A549 (cell line): ENCODE measurements around the gene OSTM1.

Experiments
- CEBPB ChIP-seq, 2 experiments: fragments of >200 bp in 1 of 2; sonication (Bioruptor Twin) in 1 of 2; formaldehyde crosslinking in 1 of 2; IDR thresholded peaks; 2 replicates each; pipeline ENCODE4 v1.6.1; 2012 to 2016
- CHD2 ChIP-seq: fragments of 150-350 bp; IDR thresholded peaks from 2 replicates; pipeline ENCODE4 v1.6.1; 2014; ENCODE audit warnings: low read length; ENCODE audit not compliant: partially characterized antibody
- KDM5A ChIP-seq: fragments of 200-600 bp; sonication (generic); IDR thresholded peaks from 2 replicates; pipeline ENCODE4 v1.6.1; 2016; ENCODE audit warnings: antibody characterized with exemption, mild to moderate bottlenecking
- PHF8 ChIP-seq: fragments of 200-600 bp; sonication (generic); IDR thresholded peaks from 2 replicates; pipeline ENCODE4 v1.6.1; 2016; ENCODE audit warnings: low read depth, mild to moderate bottlenecking, antibody characterized with exemption, moderate library complexity, borderline replicate concordance
- POLR2A ChIP-seq: IDR thresholded peaks from 2 replicates; pipeline ENCODE4 v1.6.1; 2012; ENCODE audit warnings: mild to moderate bottlenecking, low read length

- TF ChIP-seq KDM5A (no peak), POLR2A (no peak), CHD2 (no peak), PHF8 (no peak), CEBPB (IDR thresholded peaks at IDR 0.05) (no peak)
Observed at GRCh38 chr6:108123481-108123929, 49.0 kb upstream of the OSTM1 start.
